Fibroblast of upper back skin (primary cell): Measurements from ENCODE around the gene COMMD6.
A peak's percentile ranks its signal among the peaks of the same experiment; 100 is the strongest.
"Not testable (repeated sequence)": the region's sequence is repeated elsewhere in the genome, so short reads cannot be mapped to it uniquely, and the experiment has no call there.

ENCODE experiments used
- DNase-seq: peaks from one replicate; pipeline ENCODE4 v3.0.0-alpha.2; 2013

The COMMD6 gene

DNA sequence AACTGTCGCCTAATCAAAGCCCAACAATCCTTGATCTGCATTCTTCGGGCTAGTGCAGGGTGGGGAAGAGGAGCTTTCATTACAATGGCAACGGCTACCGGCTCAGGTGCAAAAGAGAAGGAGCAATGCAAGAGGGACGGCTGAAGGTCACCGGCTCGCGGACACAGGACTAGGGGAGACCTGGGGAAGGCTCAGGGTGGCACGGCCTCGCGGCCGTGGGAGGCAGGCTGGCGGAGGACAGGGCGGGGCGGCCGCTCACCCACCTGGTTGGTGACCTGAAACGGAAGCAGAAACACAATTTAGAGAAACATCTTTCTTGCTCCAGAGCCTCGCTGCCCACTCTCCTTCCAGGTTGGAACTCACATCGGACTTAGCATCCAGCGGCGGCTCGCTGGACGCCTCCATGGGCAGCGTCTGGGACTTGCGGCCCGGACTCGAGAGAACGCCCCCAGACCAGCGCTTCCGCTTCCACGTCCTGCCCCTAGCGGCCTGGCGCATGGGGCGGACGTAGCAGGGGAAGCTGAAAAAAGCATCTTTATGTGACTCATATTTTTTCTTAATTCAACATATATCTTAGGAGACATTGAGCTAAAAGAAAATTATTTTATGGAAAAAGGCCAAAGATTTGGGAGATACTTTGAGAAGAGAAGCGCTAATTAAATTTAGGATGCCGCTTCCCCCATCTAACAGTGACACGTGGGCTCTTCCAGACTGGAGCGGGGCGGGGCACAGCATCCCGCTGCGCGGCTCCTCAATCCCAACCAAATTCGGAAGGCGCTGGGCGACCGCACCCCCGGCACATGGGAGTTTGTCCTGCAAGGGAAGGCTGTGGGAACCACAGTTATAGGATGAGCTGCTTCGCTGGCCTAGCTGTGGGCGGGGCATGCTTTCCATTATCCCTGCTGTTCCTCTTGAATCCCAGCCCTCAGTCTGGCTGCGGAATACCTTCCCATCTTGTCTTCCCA is at the start of gene COMMD6:
Gene COMMD6, minus strand, starts transcription at position 441 of the 965 bp plus-strand sequence. Its CDS starts 36 bp downstream, at position 405.
- DNase-seq = peak; percentile 91

DNA sequence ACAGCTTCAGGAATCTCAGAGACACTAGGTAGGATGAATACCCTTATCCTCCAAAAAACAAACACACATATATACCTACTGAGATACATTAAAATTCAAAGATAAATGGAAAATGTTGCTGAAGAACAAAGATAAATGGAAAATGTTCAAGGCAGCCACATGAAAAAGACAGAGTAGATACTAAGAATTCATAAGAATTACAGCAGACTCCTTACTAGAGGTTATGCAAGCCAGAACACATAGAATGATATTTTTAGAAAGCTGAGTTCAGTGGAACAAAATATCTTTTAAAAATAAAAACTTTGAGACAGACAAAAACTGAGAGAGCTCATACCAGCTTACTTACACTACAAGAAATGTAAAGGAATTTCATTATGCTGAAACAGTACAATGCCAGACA is 47.5 kb upstream of the COMMD6 start:
- DNase-seq = no peak

- no peak for DNase-seq
Observed at GRCh38 chr13:75583091-75583490, 45.5 kb upstream of the COMMD6 start.

DNA sequence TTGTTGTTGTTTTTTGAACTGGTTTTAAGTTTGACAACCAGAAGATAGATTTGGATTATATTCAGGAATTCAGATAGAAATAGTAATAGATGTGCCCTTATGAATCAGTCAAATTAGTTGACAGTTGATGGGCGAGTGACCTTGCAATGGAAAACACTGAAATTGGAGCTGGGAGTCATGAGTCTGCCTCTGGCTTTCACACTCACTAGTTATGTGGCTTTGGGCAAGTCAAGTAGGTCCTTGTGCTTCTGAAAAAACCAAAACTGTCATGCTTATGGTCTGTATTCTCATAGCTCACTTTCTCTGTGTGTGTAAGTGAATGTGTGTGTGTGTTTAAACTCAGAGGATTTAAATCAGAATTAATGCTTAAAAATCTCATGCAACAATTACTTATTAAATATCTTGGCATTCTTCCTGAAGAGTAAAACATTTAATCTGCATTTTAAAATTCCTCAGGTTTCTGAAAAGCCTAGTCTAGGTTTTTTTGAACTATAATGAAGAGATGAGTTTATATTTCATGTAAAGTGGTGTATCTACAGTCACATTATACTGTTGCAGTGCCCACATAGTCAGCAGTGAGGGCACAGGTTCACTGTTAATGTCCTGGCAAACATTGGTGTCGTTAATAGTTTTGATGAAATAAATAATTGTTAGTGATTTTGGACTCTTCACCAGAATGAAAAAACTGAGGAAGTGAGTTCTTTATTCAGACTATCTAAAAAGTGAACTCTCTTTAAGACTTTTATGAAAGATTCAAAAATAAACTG is 44.4 kb upstream of the COMMD6 start:
- DNase-seq = peak; percentile 9

- DNase-seq = no peak
Observed at GRCh38 chr13:75579529-75579928, 41.9 kb upstream of the COMMD6 start.

DNA sequence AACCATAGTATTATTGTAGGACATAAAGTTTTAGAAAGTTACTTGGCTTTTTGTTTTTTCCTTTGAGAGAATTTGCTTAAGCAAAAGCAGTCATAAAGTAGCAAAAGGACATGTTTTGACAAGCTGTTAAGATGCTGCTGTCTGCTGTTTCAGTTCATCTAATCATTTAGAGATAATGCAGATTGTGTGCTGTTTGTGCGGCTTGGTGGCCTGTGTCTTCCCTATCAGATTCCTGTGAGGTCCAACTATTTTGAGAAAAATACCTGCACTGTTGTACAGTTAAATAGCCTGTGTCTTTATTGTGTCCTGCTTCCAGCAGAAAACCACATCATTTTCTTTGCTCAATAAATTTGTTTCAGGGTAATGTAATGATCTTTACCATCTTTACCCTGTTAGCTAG is 31.9 kb upstream of the COMMD6 start:
- DNase-seq = no peak

- DNase-seq = peak; percentile 62
Observed at GRCh38 chr13:75566658-75567057, 29.0 kb upstream of the COMMD6 start.

DNA sequence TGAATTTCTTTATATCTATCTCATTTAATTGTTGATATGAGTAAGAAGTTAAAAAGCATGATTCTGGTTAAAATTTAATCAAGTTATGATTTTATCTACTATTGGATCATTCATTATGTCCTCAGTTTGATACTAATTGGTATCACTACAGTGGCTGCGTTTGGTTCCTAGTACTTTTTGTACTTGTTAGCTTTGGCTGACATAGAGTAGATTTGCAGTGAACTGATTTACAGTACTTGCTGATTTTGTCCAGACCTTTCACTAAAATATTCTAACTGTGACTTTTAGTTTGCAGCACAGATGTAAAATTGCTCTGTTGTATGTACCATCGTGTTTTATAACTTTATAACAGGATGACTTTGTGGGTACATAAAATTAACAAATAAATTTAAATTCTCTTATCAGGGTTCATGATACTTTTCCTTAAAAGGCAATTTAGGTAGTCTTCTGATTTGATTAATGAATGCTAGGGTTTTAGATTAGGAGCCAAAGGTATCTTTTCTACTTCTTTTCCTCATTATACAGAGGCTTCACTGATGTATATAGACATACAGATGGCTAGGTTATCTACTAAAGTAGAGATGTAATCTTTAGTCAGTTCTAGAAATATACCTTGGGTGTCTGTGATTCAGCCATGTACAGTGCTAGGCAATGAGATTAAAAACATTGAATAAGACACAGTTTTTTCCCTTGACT is 20.7 kb upstream of the COMMD6 start:
- no peak for DNase-seq

GRCh38 chr13:75556961-75557360 is 19.3 kb upstream of the COMMD6 start:
- DNase-seq = no peak

- DNase-seq = no peak
Observed at GRCh38 chr13:75555836-75556235, 18.2 kb upstream of the COMMD6 start.

DNA sequence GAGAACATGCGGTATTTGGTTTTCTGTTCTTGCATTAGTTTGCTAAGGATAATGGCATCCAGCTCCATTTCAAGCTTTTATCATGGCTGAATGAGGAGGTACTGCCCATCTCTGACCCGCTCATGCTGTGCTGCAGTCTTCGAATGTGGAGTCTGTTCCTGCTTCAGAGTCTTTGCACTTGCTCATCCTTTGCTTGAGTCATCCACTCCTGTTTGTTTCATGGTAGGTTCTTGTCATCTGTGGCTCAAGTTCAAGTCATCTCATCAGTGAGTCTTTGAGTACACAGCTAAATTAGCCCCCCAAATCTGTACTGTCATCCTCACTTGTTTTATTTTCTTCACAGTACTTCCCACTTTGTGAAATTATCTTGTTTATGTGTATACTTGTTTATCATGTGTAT is 17.3 kb upstream of the COMMD6 start:
- DNase-seq = no peak

GRCh38 chr13:75554464-75554863 is 16.8 kb upstream of the COMMD6 start:
- DNase-seq = no peak

DNA sequence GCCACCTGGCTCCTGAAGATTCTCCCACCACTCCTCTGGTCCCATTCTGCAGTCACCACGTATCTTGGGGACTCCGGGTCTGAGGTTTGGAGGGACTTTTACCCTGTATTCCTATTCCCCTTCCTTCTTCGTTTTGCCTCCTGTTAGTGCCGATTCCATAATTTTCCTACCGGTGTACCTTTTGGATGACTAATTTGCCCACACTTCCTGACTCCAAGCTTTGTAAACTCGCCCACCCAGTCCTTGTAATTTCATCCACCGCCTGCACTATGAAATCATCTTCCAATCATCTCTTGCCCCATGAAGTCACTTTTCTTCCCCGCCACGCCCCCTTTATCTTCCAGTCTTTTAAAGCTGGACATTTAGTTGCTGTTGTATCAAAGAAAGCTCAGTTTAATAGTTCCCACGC is 12.5 kb upstream of the COMMD6 start:
- DNase-seq = peak; percentile 68

DNA sequence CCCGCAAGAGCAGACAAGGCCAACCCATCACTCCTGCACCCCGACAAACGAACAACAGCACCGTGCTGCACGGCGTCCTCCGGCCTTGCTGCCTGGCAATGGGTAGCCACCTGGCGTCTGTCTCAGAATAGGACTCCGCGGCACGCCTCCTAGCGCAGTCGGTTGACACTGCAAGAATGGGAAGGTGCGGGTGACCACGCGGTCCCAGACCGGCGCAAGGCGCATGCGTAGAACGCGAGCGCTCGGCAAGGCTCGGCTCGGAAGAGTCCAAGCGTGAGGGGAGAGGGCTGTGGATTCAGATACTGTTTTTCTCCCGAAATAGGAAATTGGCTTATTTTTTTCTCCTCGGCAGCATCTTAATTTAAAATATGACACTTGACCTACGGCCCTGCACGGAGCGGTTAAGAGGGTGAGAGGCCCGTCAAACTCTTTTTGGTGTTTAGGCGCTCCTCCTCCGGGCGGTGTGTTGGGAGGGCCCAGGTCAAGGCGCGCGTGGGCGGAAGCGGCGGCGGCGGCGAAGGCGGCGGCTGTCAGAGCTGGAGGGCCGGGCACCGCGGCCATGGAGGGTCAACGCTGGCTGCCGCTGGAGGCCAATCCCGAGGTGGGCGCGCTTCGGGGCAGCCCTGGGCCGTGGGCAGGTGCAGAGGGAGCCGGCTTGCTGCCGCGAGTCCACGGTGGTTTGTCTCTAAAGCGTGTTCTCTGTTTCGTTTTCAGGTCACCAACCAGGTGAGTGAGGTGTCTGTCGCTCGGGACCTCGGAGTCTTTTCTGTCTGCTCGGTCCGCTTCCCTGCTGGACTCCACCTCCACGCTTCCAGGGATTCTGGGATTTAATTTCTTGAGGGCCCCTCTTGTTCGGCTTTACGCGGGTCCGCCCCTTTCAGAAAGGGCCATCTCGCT is 11.9 kb upstream of the COMMD6 start, which contains the start of gene UCHL3:
Gene UCHL3, plus strand, starts transcription at position 530 of the 897 bp plus-strand sequence. Its CDS starts 30 bp downstream, at position 560.
- peak; percentile 94 for DNase-seq

- no peak for DNase-seq
Observed at GRCh38 chr13:75547917-75548316, 10.3 kb upstream of the COMMD6 start.

- not testable (repeated sequence) for DNase-seq
Observed at GRCh38 chr13:75545386-75545785, 7.7 kb upstream of the COMMD6 start.

- DNase-seq = peak; percentile 80
Observed at GRCh38 chr13:75544681-75545330, 7.2 kb upstream of the COMMD6 start.

GRCh38 chr13:75541961-75542360 is 4.3 kb upstream of the COMMD6 start:
- no peak for DNase-seq

DNA sequence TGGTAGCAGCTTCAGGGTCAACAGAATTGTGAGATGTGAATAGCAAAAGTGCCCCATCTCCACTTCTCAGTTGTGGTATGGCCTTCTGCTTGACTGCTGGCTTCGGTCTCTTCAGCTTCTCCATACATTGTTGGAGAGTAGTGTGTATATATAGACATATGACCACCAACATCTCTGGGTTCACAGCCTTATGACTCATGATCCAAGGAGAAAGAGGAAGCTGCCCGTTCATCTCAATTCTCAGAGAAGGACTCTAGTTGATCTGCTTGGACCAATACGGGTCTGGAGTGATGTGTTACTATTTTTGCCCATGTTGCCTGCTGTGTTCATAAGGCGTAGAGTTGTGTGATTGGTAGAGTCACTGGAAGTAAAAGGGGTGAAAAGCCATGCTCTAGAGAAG is 3.6 kb upstream of the COMMD6 start:
- DNase-seq = peak; percentile 4

DNA sequence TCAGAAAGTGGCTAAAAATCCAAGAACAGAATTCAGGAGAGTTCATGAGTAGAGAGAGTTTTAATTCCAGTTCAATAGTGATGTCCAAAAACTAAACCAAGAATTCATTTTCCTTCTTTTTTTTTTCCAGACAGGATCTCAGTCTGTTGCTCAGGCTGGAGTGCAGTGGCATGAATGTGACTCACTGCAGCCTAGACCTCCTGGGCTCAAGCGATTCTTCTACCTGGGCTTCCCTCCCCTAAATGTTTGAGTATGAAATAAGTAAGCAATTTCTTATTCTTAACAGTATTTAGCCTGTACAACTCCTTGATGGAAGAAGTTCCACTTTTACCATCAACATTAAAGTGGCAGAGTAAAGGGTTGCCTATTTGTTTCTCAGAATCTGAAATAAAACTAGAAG is 3.8 kb downstream of the COMMD6 start:
- peak; percentile 15 for DNase-seq

- no peak for DNase-seq
Observed at GRCh38 chr13:75530549-75530961, 7.1 kb downstream of the COMMD6 start.
